ENCODE data around the gene MAD1L1. TPM values are rescaled to one million over a fixed set of nuclear protein-coding genes. Genes with fewer than 3 reads are reported as not detected.

Gene MAD1L1
- total and polyA plus RNA-seq, 2 donors (not counting 3 experiments of a cell fraction or from before 2014, with no cell fraction given): 34.1 to 42.3 TPM

- Histone ChIP-seq H3K4me1 (ENCODE audit: control insufficient read depth, extremely low read depth, insufficient read depth, low read length) (no peaks in the 10 kb centered on the region), H3K79me2 (ENCODE audit: control insufficient read depth, insufficient read depth, low read length) (no peaks in the 10 kb centered on the region), H3K9me3 (replicated peaks; ENCODE audit: control insufficient read depth, insufficient read depth, low read length) (no peaks in the 10 kb centered on the region), H3K4me3 (replicated peaks in 1 of 3; ENCODE audit: insufficient read depth in 1 of 3, low read depth in 1 of 3, low read length in 3 of 3) (no peak overlapping the region), H2AFZ (ENCODE audit: low read depth, low read length) (no peak overlapping the region), H3K4me2 (ENCODE audit: insufficient read depth, low read length) (no peak overlapping the region), H3K27me3 (ENCODE audit: control insufficient read depth in 2 of 2, insufficient read depth in 2 of 2, low read length in 2 of 2) (no peaks in the 10 kb centered on the region), H3K9ac (replicated peaks; ENCODE audit: extremely low read depth, insufficient read depth, low read length) (no peak overlapping the region), H3K9me1 (replicated peaks; ENCODE audit: control insufficient read depth, extremely low read depth, insufficient read depth, low read length) (no peaks in the 10 kb centered on the region), H4K20me1 (replicated peaks; ENCODE audit: control insufficient read depth, extremely low read depth, insufficient read depth, low read length) (no peaks in the 10 kb centered on the region), H3K27ac (ENCODE audit: insufficient read depth, low read depth, low read length) (no peak overlapping the region), H3K36me3 (ENCODE audit: control insufficient read depth in 2 of 2, extremely low read depth in 1 of 2, insufficient read depth in 2 of 2, low read length in 2 of 2) (no peaks in the 10 kb centered on the region)
- FAIRE-seq (no peak), DNase-seq (ENCODE audit: low read depth, low spot score) (no peak)
- no peak for TF ChIP-seq FOS (IDR thresholded peaks at IDR 0.05; ENCODE audit: borderline replicate concordance, insufficient read depth, low read length)
- TF ChIP-seq POLR2A (IDR thresholded peaks at IDR 0.05; ENCODE audit: low read depth, low read length): no peak
- TF ChIP-seq MYC (IDR thresholded peaks at IDR 0.05; ENCODE audit: low read depth, low read length): no peak
- TF ChIP-seq JUN (IDR thresholded peaks at IDR 0.05; ENCODE audit: borderline replicate concordance, insufficient read depth, insufficient read length, low read depth): no peak
- TF ChIP-seq, protein P1, sequence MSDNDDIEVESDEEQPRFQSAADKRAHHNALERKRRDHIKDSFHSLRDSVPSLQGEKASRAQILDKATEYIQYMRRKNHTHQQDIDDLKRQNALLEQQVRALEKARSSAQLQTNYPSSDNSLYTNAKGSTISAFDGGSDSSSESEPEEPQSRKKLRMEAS (IDR thresholded peaks at IDR 0.05; ENCODE audit: insufficient read depth, insufficient read length): no peak
- intact Hi-C loops (cut with micrococcal nuclease) (no loop called here), dilution Hi-C loops (cut with MboI; ENCODE audit: extremely low pct_ligation_motif_present, low sequenced_read_pairs) (no loop called here)
- ChIA-PET POLR2A (no interaction called here), CTCF (interaction anchor here (1.4 kb wide), 1 partner anchor 83 kb away, joined by 4 read pairs; no protein-coding TSS in a partner anchor)
- BruUV-seq (replicated peaks): no TSS peak
Observed at GRCh38 chr7:2126621-2127020, 106.1 kb downstream of the MAD1L1 start.

DNA sequence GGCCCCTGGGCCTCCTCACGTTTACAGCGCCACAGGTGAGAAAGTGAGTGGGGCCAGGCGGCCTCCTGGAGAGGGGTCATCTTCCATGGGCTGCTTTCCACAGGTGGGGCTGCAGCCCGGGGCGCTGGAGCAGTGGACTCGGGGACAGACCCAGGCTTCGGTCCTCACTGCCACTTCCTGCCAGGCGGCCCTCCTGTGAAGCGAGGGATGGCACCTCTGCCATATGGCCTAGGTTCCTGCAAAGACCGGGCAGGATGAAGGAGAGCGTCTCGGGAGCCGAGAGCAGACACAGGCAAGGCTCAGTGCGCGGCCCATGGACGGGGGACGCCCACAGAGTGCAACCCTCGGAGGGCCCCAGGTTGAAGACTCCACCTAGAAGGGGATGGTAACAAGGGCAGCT lies 106.8 kb downstream of the MAD1L1 start:
- Histone ChIP-seq H3K36me3 (ENCODE audit: control insufficient read depth in 2 of 2, extremely low read depth in 1 of 2, insufficient read depth in 2 of 2, low read length in 2 of 2) (no peaks in the 10 kb centered on the region), H3K9ac (replicated peaks; ENCODE audit: extremely low read depth, insufficient read depth, low read length) (no peak overlapping the region), H3K79me2 (ENCODE audit: control insufficient read depth, insufficient read depth, low read length) (no peaks in the 10 kb centered on the region), H3K27ac (ENCODE audit: insufficient read depth, low read depth, low read length) (no peak overlapping the region), H3K4me1 (ENCODE audit: control insufficient read depth, extremely low read depth, insufficient read depth, low read length) (no peaks in the 10 kb centered on the region), H4K20me1 (replicated peaks; ENCODE audit: control insufficient read depth, extremely low read depth, insufficient read depth, low read length) (no peaks in the 10 kb centered on the region), H3K4me3 (replicated peaks in 1 of 3; ENCODE audit: insufficient read depth in 1 of 3, low read depth in 1 of 3, low read length in 3 of 3) (no peak overlapping the region), H3K4me2 (ENCODE audit: insufficient read depth, low read length) (no peak overlapping the region), H2AFZ (ENCODE audit: low read depth, low read length) (no peak overlapping the region), H3K9me1 (replicated peaks; ENCODE audit: control insufficient read depth, extremely low read depth, insufficient read depth, low read length) (no peaks in the 10 kb centered on the region), H3K27me3 (ENCODE audit: control insufficient read depth in 2 of 2, insufficient read depth in 2 of 2, low read length in 2 of 2) (no peaks in the 10 kb centered on the region), H3K9me3 (replicated peaks; ENCODE audit: control insufficient read depth, insufficient read depth, low read length) (no peaks in the 10 kb centered on the region)
- CTCF ChIA-PET: interaction anchor here (1.4 kb wide), 1 partner anchor 84 kb away, joined by 4 read pairs; no protein-coding TSS in a partner anchor
- POLR2A ChIA-PET: no interaction called here
- dilution Hi-C loops (cut with MboI; ENCODE audit: extremely low pct_ligation_motif_present, low sequenced_read_pairs): no loop called here
- TF ChIP-seq JUN (IDR thresholded peaks at IDR 0.05; ENCODE audit: borderline replicate concordance, insufficient read depth, insufficient read length, low read depth) (no peak), POLR2A (IDR thresholded peaks at IDR 0.05; ENCODE audit: low read depth, low read length) (no peak), POLR2AphosphoS5 (IDR thresholded peaks at IDR 0.05; ENCODE audit: insufficient read depth, low read depth, low read length) (no peak), FOS (IDR thresholded peaks at IDR 0.05; ENCODE audit: borderline replicate concordance, insufficient read depth, low read length) (no peak), GATA2 (IDR thresholded peaks at IDR 0.05; ENCODE audit: insufficient read depth, insufficient read length, low read depth, low read length) (no peak), EZH2 (IDR thresholded peaks at IDR 0.05; ENCODE audit: borderline replicate concordance, low read depth, low read length, severe bottlenecking) (no peak), MYC (IDR thresholded peaks at IDR 0.05; ENCODE audit: low read depth, low read length) (no peak), CTCF (IDR thresholded peaks at IDR 0.05; ENCODE audit: extremely low read depth in 1 of 2, insufficient read depth in 1 of 2, low read depth in 1 of 2, low read length in 2 of 2) (no peak)
- TF ChIP-seq, protein P1 (IDR thresholded peaks at IDR 0.05; ENCODE audit: insufficient read depth, insufficient read length): no peak
- no peak for FAIRE-seq
- no peak for DNase-seq (ENCODE audit: low read depth, low spot score)
- intact Hi-C loops (cut with micrococcal nuclease): no loop called here
- BruUV-seq (replicated peaks): no TSS peak
